GM12865 (cell line): ENCODE results near the gene CCDC87.
A peak's percentile ranks its signal among the peaks of the same experiment; 100 is the strongest.

Experiments
- DNase-seq: peaks from one replicate; pipeline ENCODE4 v3.0.0; 2010; ENCODE audit warnings: low read depth
- H3K4me3 ChIP-seq: 2 replicates; pipeline ENCODE4 v1.5.1; 2011; ENCODE audit warnings: mild to moderate bottlenecking, low read depth, low read length, control low read depth
- TF ChIP-seq, protein P1 (sequence below): IDR thresholded peaks from 2 replicates; pipeline ENCODE4 v1.5.1; 2011; ENCODE audit warnings: low read length, control low read depth, low read depth, inconsistent platforms; ENCODE audit not compliant: insufficient read depth; ENCODE audit errors: missing control alignments

CCDC87 gene

GRCh38 chr11:66546966-66547661 lies 45.7 kb downstream of the CCDC87 start:
- no peak overlapping the region; the same call in 1 of the 2 replicates for H3K4me3 ChIP-seq
- DNase-seq = peak; percentile 16
- TF ChIP-seq, protein P1, sequence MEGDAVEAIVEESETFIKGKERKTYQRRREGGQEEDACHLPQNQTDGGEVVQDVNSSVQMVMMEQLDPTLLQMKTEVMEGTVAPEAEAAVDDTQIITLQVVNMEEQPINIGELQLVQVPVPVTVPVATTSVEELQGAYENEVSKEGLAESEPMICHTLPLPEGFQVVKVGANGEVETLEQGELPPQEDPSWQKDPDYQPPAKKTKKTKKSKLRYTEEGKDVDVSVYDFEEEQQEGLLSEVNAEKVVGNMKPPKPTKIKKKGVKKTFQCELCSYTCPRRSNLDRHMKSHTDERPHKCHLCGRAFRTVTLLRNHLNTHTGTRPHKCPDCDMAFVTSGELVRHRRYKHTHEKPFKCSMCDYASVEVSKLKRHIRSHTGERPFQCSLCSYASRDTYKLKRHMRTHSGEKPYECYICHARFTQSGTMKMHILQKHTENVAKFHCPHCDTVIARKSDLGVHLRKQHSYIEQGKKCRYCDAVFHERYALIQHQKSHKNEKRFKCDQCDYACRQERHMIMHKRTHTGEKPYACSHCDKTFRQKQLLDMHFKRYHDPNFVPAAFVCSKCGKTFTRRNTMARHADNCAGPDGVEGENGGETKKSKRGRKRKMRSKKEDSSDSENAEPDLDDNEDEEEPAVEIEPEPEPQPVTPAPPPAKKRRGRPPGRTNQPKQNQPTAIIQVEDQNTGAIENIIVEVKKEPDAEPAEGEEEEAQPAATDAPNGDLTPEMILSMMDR = no peak

GRCh38 chr11:66546368-66546965 lies 46.4 kb downstream of the CCDC87 start, which contains the start of gene ACTN3:
TSS of gene ACTN3 (plus strand) at chr11:66546903. CDS start at chr11:66546938, 35 bp downstream.
- peak within 1 kb of the TSS; percentile 88 for H3K4me3 ChIP-seq
- TF ChIP-seq, protein P1 = no peak
- DNase-seq = peak; percentile 32

- peak; percentile 98 for DNase-seq
- TF ChIP-seq, protein P1 = no peak
Measured at GRCh38 chr11:66545701-66546367, 47.0 kb downstream of the CCDC87 start, which contains the start of gene ZDHHC24. TSS of gene ZDHHC24 (minus strand) at chr11:66546048. CDS start at chr11:66546003, 45 bp downstream.

DNA sequence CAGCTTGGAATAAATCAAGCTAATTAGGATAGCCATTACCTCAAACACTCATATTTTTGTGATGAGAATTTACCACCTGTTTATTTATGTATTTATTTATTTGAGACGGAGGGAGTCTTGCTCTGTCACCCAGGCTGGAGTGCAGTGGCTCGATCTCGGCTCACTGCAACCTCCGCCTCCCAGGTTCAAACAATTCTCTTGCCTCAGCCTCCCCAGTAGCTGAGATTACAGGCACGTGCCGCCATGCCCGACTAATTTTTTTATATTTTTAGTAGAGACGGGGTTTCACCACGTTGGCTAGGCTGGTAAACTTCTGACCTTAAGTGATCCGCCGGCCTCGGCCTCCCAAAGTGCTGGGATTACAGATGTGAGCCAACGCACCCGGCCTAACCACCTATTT lies 47.9 kb downstream of the CCDC87 start:
- H3K4me3 ChIP-seq = peak overlapping the region; percentile 88

More at GRCh38 chr11:66545701-66546367, 47.0 kb downstream of the CCDC87 start, which contains the start of gene ZDHHC24:
- H3K4me3 ChIP-seq = peak within 1 kb of the TSS; percentile 88

DNA sequence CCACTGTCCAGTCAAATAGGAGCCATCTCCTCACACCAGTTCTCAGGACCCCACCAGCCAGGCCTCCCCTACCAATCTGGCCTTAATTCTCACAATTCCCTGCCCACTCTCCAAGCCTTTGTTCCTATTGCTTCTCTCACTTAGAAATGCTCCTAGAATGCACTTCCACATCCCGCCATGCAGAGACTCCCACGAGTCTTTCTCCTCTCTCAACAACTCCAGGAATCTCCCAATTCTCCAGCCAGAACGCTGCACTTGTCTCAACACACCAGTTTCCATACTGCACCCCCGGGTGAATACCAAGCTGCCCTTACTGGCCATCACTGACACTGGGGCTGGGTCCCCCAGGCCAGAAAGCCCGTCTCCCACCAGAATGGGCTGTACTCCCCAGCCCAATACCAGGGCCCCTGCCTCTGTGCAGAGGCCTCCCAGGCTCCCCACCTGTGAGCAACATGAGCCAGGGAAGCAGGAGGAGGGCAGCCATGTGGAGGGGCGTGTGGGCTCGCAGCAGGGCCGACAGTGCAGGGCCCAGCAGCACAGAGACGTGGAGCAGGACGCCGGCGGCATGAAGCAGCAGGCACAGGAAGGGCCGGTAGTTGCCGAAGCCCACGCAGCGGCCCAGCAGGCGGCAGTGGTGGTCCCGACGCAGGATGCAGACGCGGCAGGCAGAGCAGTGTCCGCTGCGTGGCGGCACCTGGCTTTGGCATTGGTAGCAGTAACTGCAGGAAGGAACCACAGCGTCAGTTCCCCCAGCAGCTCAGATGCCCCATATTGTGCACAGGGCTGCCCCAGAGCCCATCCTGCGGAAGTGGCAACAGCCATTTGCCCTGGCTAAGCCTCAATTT lies 49.4 kb downstream of the CCDC87 start:
- peak overlapping the region; percentile 88 for H3K4me3 ChIP-seq
- TF ChIP-seq, protein P1 = peak; percentile 70
- peak; percentile 90 for DNase-seq

More for the DNA sequence above, 47.9 kb downstream of the CCDC87 start:
- DNase-seq = peak; percentile 25

DNA sequence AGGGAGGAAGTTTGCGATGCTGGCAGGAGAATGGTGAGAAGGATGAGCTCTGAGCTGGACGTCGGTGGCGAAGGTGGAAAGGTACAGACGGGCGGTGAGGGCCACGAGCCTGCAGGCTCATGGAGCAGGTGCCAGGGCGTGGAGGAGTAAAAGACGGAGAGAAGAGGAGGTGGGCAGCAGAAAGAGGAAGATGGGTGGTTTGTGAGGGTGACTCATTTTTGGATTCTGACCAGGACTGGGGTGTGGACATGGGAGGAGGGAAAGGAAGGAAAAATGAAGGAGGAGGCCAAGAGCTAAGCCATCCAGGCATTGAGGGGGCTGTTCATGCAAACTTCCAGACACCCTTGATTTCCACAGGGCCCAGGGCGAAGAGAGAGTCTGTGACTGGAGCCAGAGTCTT lies 50.5 kb downstream of the CCDC87 start:
- no peak for DNase-seq
- no peak overlapping the region for H3K4me3 ChIP-seq
- TF ChIP-seq, protein P1 = no peak
